ENCODE measurements around the gene BRMS1. TPM values are rescaled to one million over a fixed set of nuclear protein-coding genes. Genes with fewer than 3 reads are reported as not detected.

BRMS1 gene
- total and polyA plus RNA-seq, 8 donors, result 19.5 to 34.3 (median 25.6) TPM

- DNase-seq, result peak in 1 of 4 donors; percentile 4
- Histone ChIP-seq H3K36me3 (peaks cover 0 to 46% of the 10 kb centered on the region in 2 donors), H3K27me3 (peaks cover 0 to 6% of the 10 kb centered on the region in 2 donors), H3K4me3 (no peak overlapping the region), H3K27ac (no peak overlapping the region), H3K9me3 (no peaks in the 10 kb centered on the region), H3K4me1 (peaks cover 27 to 39% of the 10 kb centered on the region in 2 donors)
- TF ChIP-seq CTCF (IDR thresholded peaks at IDR 0.05), result no peak
- intact Hi-C loops (cut with DNase I), result no loop called here
- no peak for ATAC-seq
Measured at GRCh38 chr11:66343176-66343575, 1.7 kb downstream of the BRMS1 start.

- TF ChIP-seq CTCF (IDR thresholded peaks at IDR 0.05), result no peak
- DNase-seq (peak in 1 of 4 donors; percentile 47), ATAC-seq (no peak)
- intact Hi-C loops (cut with DNase I), result no loop called here
- H3K36me3 ChIP-seq, result peaks cover 0 to 60% of the 10 kb centered on the region in 2 donors
- H3K27ac ChIP-seq, result no peak overlapping the region
- H3K4me3 ChIP-seq, result no peak overlapping the region
- H3K27me3 ChIP-seq, result no peaks in the 10 kb centered on the region
- H3K9me3 ChIP-seq, result no peaks in the 10 kb centered on the region
- H3K4me1 ChIP-seq, result peaks cover 26 to 41% of the 10 kb centered on the region in 2 donors
Measured at GRCh38 chr11:66341502-66342126, 3.3 kb downstream of the BRMS1 start.

- Histone ChIP-seq H3K27ac (no peak overlapping the region), H3K27me3 (no peaks in the 10 kb centered on the region), H3K9me3 (no peaks in the 10 kb centered on the region), H3K36me3 (peaks cover 0 to 60% of the 10 kb centered on the region in 2 donors), H3K4me3 (no peak overlapping the region), H3K4me1 (peaks cover 22 to 41% of the 10 kb centered on the region in 2 donors)
- TF ChIP-seq CTCF (IDR thresholded peaks at IDR 0.05), result no peak
- intact Hi-C loops (cut with DNase I), result no loop called here
- no peak for ATAC-seq
- DNase-seq, result peak in 1 of 4 donors; percentile 55
Measured at GRCh38 chr11:66340596-66341501, 4.1 kb downstream of the BRMS1 start.

GRCh38 chr11:66339686-66340483, 5.0 kb downstream of the BRMS1 start:
- ATAC-seq (no peak), DNase-seq (peak in 1 of 4 donors; percentile 49)
- Histone ChIP-seq H3K27me3 (no peaks in the 10 kb centered on the region), H3K9me3 (no peaks in the 10 kb centered on the region), H3K36me3 (peaks cover 0 to 60% of the 10 kb centered on the region in 2 donors), H3K27ac (no peak overlapping the region), H3K4me3 (no peak overlapping the region), H3K4me1 (peaks cover 23 to 42% of the 10 kb centered on the region in 2 donors)
- TF ChIP-seq CTCF (IDR thresholded peaks at IDR 0.05), result no peak
- intact Hi-C loops (cut with DNase I), result no loop called here
